Natural killer cell (primary cell): ENCODE data around the gene PLXNA2. TPM values are rescaled to one million over a fixed set of nuclear protein-coding genes. Genes with fewer than 3 reads are reported as not detected.

ENCODE experiments used
- ATAC-seq, 3 donors: fragments of 150-1000 bp in 2 of 3; fragments of 200-7000 bp in 1 of 3; cut with Tn5 transposase; 1 replicate in 1 of 3; 2 replicates in 2 of 3; pipeline ENCODE4 v1.10.0; 2021; ENCODE audit warnings: mild to moderate bottlenecking in 2 of 3, moderate library complexity in 2 of 3
- DNase-seq, 2 donors: peaks; one replicate each; pipeline versions ENCODE4 v3.0.0 to v3.0.0-alpha.2; 2013 to 2021; ENCODE audit warnings: mixed read lengths in 1 of 2
- H3K27ac ChIP-seq: one replicate; pipeline ENCODE4 v1.5.1; 2013; ENCODE audit warnings: mild to moderate bottlenecking, low read length
- H3K27me3 ChIP-seq: one replicate; pipeline ENCODE4 v1.6.1; 2013; ENCODE audit warnings: low read length; ENCODE audit not compliant: control insufficient read depth, insufficient read depth
- H3K36me3 ChIP-seq: one replicate; pipeline ENCODE4 v1.6.1; 2013; ENCODE audit warnings: low read length; ENCODE audit not compliant: control insufficient read depth, insufficient read depth
- H3K4me1 ChIP-seq: one replicate; pipeline ENCODE4 v1.6.1; 2013; ENCODE audit warnings: low read length; ENCODE audit not compliant: control insufficient read depth, insufficient read depth
- H3K4me3 ChIP-seq: one replicate; pipeline ENCODE4 v1.5.1; 2013; ENCODE audit warnings: low read length
- H3K9me3 ChIP-seq: one replicate; pipeline ENCODE4 v1.6.1; 2013; ENCODE audit warnings: low read length; ENCODE audit not compliant: control insufficient read depth, insufficient read depth
- H3K27ac Mint-ChIP-seq, 2 donors: one replicate each; pipeline ENCODE4 v1.8.0; 2022; ENCODE audit warnings: mild to moderate bottlenecking in 2 of 2, mixed read lengths in 2 of 2, moderate library complexity in 1 of 2
- H3K27me3 Mint-ChIP-seq, 2 donors: one replicate each; pipeline ENCODE4 v1.8.0; 2022; ENCODE audit warnings: low read depth in 2 of 2, mixed read lengths in 2 of 2
- H3K36me3 Mint-ChIP-seq: one replicate; pipeline ENCODE4 v1.8.0; 2022; ENCODE audit warnings: mixed read lengths
- H3K4me1 Mint-ChIP-seq, 2 donors: one replicate each; pipeline ENCODE4 v1.8.0; 2022; ENCODE audit warnings: mixed read lengths in 2 of 2
- H3K4me3 Mint-ChIP-seq: one replicate; pipeline ENCODE4 v1.8.0; 2022; ENCODE audit warnings: mild to moderate bottlenecking, moderate library complexity, mixed read lengths
- H3K9me3 Mint-ChIP-seq, 2 donors: one replicate each; pipeline ENCODE4 v1.8.0; 2022; ENCODE audit warnings: mixed read lengths in 2 of 2
- CTCF ChIP-seq: fragments of 200-600 bp; IDR thresholded peaks from one replicate; pipeline ENCODE4 v1.8.0; 2022; ENCODE audit warnings: antibody characterized with exemption
- WGBS: methylation state at CpG from one replicate; pipeline ENCODE4 v1.1.7; 2013; ENCODE audit warnings: missing lambda C conversion rate; ENCODE audit not compliant: insufficient coverage; 5-methylcytosine and 5-hydroxymethylcytosine counted together
- intact Hi-C: fragments of 100-400 bp; cut with micrococcal nuclease; formaldehyde crosslinking; loops from one replicate; pipeline ENCODE4 v1.14.2; 2022
- total RNA-seq, 4 donors: library from RNA; stranded (reverse); fragments of 120-200 nt in 1 of 4; gene quantifications; one replicate each; pipeline versions ENCODE4 v1.2.3 to v1.2.4, GENCODE V29; 2013 to 2022

The PLXNA2 gene
- 1 to 10 TPM; 2.8 to 8.4 (median 2.8) TPM for total RNA-seq
- total RNA-seq (2013): 0.61 TPM

DNA sequence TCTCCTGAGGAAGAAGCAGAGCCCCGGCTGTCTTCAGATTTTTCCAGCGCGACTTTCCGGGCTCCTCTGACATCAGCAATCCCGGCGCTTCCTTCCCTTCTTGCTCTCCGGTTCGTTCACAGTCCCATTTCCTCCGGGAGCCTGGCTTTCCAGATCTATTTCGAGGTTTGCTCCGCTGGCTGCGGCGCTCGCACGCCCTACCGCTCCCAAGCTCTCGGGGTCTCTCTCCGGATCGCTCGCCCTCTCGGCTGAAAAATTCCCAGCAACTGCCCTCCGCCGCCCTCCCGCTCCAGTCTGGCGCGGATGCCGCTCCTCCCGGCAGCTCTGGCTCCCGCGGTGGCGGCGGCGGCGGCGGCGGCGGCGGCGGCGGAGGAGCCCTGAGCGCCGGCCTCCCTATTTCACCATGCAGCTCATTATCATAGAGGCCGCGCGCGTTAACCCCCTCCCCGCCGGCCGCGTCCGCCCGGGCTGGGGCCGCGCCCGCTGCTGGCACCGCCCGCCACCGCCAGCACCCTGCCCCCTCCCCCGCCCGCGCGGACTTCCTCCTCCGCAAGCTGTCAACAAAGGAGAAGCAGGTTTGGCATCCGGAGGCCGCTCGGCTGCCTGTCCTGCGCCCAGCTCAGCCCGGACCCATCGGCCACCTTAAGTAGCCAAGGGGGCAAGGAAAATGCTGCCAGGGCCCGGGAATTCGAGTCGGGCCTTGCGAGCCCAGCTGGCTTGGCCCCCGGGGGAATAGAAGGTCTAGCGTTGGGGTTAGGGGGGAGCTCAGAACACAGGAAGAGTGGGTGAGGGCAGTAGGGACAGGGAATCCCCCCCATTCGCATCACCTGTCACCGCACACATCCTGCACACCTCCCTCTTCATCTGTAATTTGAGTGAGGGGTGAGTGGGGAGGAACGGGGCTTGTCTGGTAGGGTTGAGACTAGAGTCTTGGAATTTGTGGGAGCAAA lies at the start of gene PLXNA2:
Gene PLXNA2, minus strand, starts transcription at position 418 of the 950 bp plus-strand sequence. CDS start 26,462 bp downstream, outside the sequence.
- H3K27ac Mint-ChIP-seq: peak within 1 kb of the TSS; percentile 17 to 62
- peak within 1 kb of the TSS; percentile 79 for H3K4me3 ChIP-seq
- ATAC-seq: peak; percentile 77 to 86 (median 77)
- intact Hi-C loops: no loop called here
- H3K9me3 ChIP-seq: no peaks in the 10 kb centered on the region
- no peaks in the 10 kb centered on the region for H3K36me3 Mint-ChIP-seq
- peak within 1 kb of the TSS; percentile 38 for H3K27ac ChIP-seq
- no peak for TF ChIP-seq CTCF
- peaks cover 22 to 28% of the 10 kb centered on the region in 2 donors for H3K27me3 Mint-ChIP-seq
- H3K9me3 Mint-ChIP-seq: no peaks in the 10 kb centered on the region
- H3K4me1 Mint-ChIP-seq: peaks cover 10 to 30% of the 10 kb centered on the region in 2 donors
- DNase-seq: peak; percentile 62 to 76
- peaks cover 21% of the 10 kb centered on the region for H3K27me3 ChIP-seq
- H3K4me3 Mint-ChIP-seq: peak within 1 kb of the TSS; percentile 91
- peaks cover 18% of the 10 kb centered on the region for H3K4me1 ChIP-seq
- WGBS: under 1% methylated on average over 76 of the region's 78 CpGs
- no peaks in the 10 kb centered on the region for H3K36me3 ChIP-seq

GRCh38 chr1:208292908-208293307 lies 48.7 kb upstream of the PLXNA2 start:
- no peaks in the 10 kb centered on the region for H3K36me3 ChIP-seq
- H3K27me3 Mint-ChIP-seq: peaks cover 47 to 68% of the 10 kb centered on the region in 2 donors
- no peak overlapping the region for H3K4me3 Mint-ChIP-seq
- no peak overlapping the region for H3K27ac ChIP-seq
- H3K27ac Mint-ChIP-seq: no peak overlapping the region
- no peak for DNase-seq
- H3K9me3 Mint-ChIP-seq: no peaks in the 10 kb centered on the region
- H3K9me3 ChIP-seq: no peaks in the 10 kb centered on the region
- peaks cover 16% of the 10 kb centered on the region in 2 donors for H3K4me1 Mint-ChIP-seq
- intact Hi-C loops: no loop called here
- peaks cover 8% of the 10 kb centered on the region for H3K27me3 ChIP-seq
- ATAC-seq: no peak
- H3K4me3 ChIP-seq: no peak overlapping the region
- no peak for TF ChIP-seq CTCF
- H3K36me3 Mint-ChIP-seq: no peaks in the 10 kb centered on the region
- H3K4me1 ChIP-seq: peaks cover 3% of the 10 kb centered on the region
- WGBS: 94% methylated on average over 2 of the region's 2 CpGs

DNA sequence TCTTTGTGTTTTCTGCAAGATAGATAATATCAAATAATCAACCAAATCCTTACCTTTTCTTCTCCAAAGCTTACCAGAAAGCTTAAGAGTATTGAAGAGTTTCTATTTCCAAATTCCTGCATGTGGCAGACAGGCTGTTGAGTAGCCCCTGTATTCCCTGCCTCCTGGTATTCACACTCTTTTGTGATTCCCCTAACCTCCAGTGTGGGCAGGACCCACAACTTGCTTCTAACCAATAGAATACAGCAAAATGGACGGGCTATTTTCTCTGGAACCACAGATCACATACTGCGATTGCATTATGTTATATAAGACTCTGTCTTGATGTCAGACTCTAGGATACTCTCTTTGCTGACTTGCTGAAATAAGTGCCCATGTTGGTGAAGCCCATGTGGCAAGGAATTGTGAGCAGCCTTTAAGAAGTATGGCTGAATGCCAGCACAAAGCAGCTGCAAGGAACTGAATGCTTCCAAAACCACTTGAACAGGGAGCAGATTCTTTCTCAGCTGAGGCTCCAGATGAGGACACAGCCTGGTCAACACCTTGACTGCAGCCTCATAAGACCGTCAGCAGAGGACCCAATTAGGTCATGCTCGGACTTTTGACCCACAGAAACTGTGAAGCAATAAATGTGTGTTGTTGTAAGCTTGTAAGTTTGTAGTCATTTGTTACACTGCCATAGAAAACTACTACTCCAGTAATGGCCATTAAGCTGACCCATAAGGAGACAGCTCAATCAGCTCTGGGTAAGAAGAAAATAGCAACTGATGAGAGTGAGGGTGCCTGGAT lies 47.9 kb upstream of the PLXNA2 start:
- H3K27me3 Mint-ChIP-seq: peaks cover 47 to 68% of the 10 kb centered on the region in 2 donors
- intact Hi-C loops: no loop called here
- no peak overlapping the region for H3K27ac ChIP-seq

More for the DNA sequence above, 47.9 kb upstream of the PLXNA2 start:
- Histone ChIP-seq H3K27me3 (peaks cover 8% of the 10 kb centered on the region), H3K4me1 (peaks cover 3% of the 10 kb centered on the region), H3K36me3 (no peaks in the 10 kb centered on the region), H3K4me3 (no peak overlapping the region), H3K9me3 (no peaks in the 10 kb centered on the region)
- WGBS: 85% methylated on average over 4 of the region's 4 CpGs
- Mint-ChIP-seq H3K27ac (no peak overlapping the region), H3K9me3 (no peaks in the 10 kb centered on the region), H3K36me3 (no peaks in the 10 kb centered on the region), H3K4me3 (no peak overlapping the region), H3K4me1 (peaks cover 16% of the 10 kb centered on the region in 2 donors)
- TF ChIP-seq CTCF: no peak
- DNase-seq (no peak), ATAC-seq (no peak)
